C4-2B (cell line): ENCODE data around the gene PHACTR1.

Experiments used
- H3K27ac ChIP-seq: fragments of 450-650 bp; 2 replicates; pipeline ENCODE4 v1.5.1; 2017
- CTCF ChIP-seq: fragments of 450-650 bp; conservative IDR thresholded peaks from 2 replicates; pipeline ENCODE4 v1.5.1; 2017; ENCODE audit warnings: mild to moderate bottlenecking
- ZFX ChIP-seq: fragments of 450-650 bp; IDR thresholded peaks from 2 replicates; pipeline ENCODE4 v1.6.1; 2017

Gene PHACTR1

GRCh38 chr6:12947967-12948366, 231.4 kb downstream of the PHACTR1 start:
- TF ChIP-seq ZFX (no peak), CTCF (no peak)
- no peak overlapping the region for H3K27ac ChIP-seq

- no peak for TF ChIP-seq ZFX
- no peak overlapping the region for H3K27ac ChIP-seq
Measured at GRCh38 chr6:12950976-12951375, 234.4 kb downstream of the PHACTR1 start.

GRCh38 chr6:12951415-12951814, 234.8 kb downstream of the PHACTR1 start:
- no peak overlapping the region for H3K27ac ChIP-seq
- TF ChIP-seq ZFX, result no peak
- no peak for TF ChIP-seq CTCF

- TF ChIP-seq CTCF (no peak), ZFX (no peak)
- no peak overlapping the region for H3K27ac ChIP-seq
Measured at GRCh38 chr6:12952318-12952717, 235.8 kb downstream of the PHACTR1 start.

- H3K27ac ChIP-seq, result no peak overlapping the region
- TF ChIP-seq ZFX (no peak), CTCF (no peak)
Measured at GRCh38 chr6:12955956-12956355, 239.4 kb downstream of the PHACTR1 start.

- H3K27ac ChIP-seq, result no peak overlapping the region
- TF ChIP-seq ZFX (no peak), CTCF (no peak)
Measured at GRCh38 chr6:12956991-12957320, 240.4 kb downstream of the PHACTR1 start.

GRCh38 chr6:12957321-12958051, 240.9 kb downstream of the PHACTR1 start:
- H3K27ac ChIP-seq, result no peak overlapping the region
- TF ChIP-seq CTCF (no peak), ZFX (no peak)

- no peak for TF ChIP-seq CTCF
- TF ChIP-seq ZFX, result no peak
- no peak overlapping the region for H3K27ac ChIP-seq
Measured at GRCh38 chr6:12958052-12958706, 241.6 kb downstream of the PHACTR1 start.
